NCI-H1930 (cell line): ENCODE measurements around the gene SLC10A6.

ENCODE experiments used
- DNase-seq, 2 experiments: peaks; one replicate each; lab custom pipeline; 2025; lab: John Stamatoyannopoulos, UW

SLC10A6 gene

DNA sequence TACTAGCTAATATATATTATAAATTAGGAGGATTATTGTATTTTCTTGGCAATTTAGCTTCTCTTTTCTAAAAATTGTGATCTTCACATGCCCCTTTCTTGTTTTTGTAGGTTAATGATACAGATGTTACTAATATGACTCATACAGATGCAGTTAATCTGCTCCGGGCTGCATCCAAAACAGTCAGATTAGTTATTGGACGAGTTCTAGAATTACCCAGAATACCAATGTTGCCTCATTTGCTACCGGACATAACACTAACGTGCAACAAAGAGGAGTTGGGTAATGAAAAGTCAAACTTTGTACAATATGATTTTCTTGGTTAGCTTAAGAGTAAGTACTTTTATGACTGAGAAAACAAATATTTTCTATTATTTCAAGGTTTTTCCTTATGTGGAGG, 74.1 kb downstream of the SLC10A6 start:
- no peak for DNase-seq
